Endothelial cell of umbilical vein (primary cell): ENCODE data around the gene CYFIP1.

Source experiments
- GATA2 ChIP-seq: IDR thresholded peaks from 2 replicates; pipeline ENCODE4 v1.7.0; 2011; ENCODE audit warnings: low read depth, mild to moderate bottlenecking, moderate library complexity, mixed read lengths, low read length; ENCODE audit not compliant: insufficient read length, insufficient read depth
- JUN ChIP-seq: IDR thresholded peaks from 2 replicates; pipeline ENCODE4 v1.6.1; 2011; ENCODE audit warnings: borderline replicate concordance, low read depth; ENCODE audit not compliant: insufficient read length, insufficient read depth
- MAX ChIP-seq: IDR thresholded peaks from 2 replicates; pipeline ENCODE4 v1.6.1; 2011; ENCODE audit not compliant: insufficient read depth, insufficient read length
- POLR2A ChIP-seq: IDR thresholded peaks from 2 replicates; pipeline ENCODE4 v1.6.1; 2012; ENCODE audit warnings: low read depth, mild to moderate bottlenecking, control low read depth, low read length
- POLR2AphosphoS5 ChIP-seq: IDR thresholded peaks from 2 replicates; pipeline ENCODE4 v1.6.1; 2012; ENCODE audit warnings: low read depth, mild to moderate bottlenecking, control low read depth, low read length, moderate library complexity; ENCODE audit not compliant: insufficient read depth
- TF ChIP-seq, protein P1 (sequence below), 2 donors: IDR thresholded peaks; 1 replicate in 1 of 2; 2 replicates in 1 of 2; pipeline ENCODE4 v1.5.1; 2011; ENCODE audit warnings: low read length in 2 of 2, mild to moderate bottlenecking in 2 of 2, moderate library complexity in 2 of 2, control low read depth in 1 of 2, inconsistent platforms in 1 of 2, low read depth in 1 of 2; ENCODE audit not compliant: insufficient read depth in 1 of 2; ENCODE audit errors: extremely low read depth in 1 of 2

GRCh38 chr15:22917556-22917955 is 62.6 kb downstream of the CYFIP1 start:
- TF ChIP-seq POLR2A (no peak), JUN (no peak), MAX (no peak), POLR2AphosphoS5 (no peak), GATA2 (no peak)
- TF ChIP-seq, protein P1, sequence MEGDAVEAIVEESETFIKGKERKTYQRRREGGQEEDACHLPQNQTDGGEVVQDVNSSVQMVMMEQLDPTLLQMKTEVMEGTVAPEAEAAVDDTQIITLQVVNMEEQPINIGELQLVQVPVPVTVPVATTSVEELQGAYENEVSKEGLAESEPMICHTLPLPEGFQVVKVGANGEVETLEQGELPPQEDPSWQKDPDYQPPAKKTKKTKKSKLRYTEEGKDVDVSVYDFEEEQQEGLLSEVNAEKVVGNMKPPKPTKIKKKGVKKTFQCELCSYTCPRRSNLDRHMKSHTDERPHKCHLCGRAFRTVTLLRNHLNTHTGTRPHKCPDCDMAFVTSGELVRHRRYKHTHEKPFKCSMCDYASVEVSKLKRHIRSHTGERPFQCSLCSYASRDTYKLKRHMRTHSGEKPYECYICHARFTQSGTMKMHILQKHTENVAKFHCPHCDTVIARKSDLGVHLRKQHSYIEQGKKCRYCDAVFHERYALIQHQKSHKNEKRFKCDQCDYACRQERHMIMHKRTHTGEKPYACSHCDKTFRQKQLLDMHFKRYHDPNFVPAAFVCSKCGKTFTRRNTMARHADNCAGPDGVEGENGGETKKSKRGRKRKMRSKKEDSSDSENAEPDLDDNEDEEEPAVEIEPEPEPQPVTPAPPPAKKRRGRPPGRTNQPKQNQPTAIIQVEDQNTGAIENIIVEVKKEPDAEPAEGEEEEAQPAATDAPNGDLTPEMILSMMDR (IDR thresholded peaks at IDR 0.05; ENCODE audit: extremely low read depth in 1 of 2, insufficient read depth in 1 of 2, low read depth in 1 of 2, low read length in 2 of 2): no peak
